Osteocyte (in vitro differentiated cells): ENCODE measurements around the gene PRRG1. TPM values are rescaled to one million over a fixed set of nuclear protein-coding genes. Genes with fewer than 3 reads are reported as not detected.

Experiments used
- DNase-seq: peaks from one replicate; pipeline ENCODE4 v3.0.0; 2021; ENCODE audit warnings: mixed read lengths; ENCODE audit not compliant: unreplicated experiment; ENCODE audit errors: extremely low spot score
- H3K27ac Mint-ChIP-seq: one replicate; pipeline ENCODE4 v1.8.0; 2021; ENCODE audit warnings: mild to moderate bottlenecking, mixed read lengths; ENCODE audit not compliant: unreplicated experiment
- H3K27me3 Mint-ChIP-seq: one replicate; pipeline ENCODE4 v1.8.0; 2021; ENCODE audit warnings: mixed read lengths; ENCODE audit not compliant: unreplicated experiment
- H3K36me3 Mint-ChIP-seq: one replicate; pipeline ENCODE4 v1.8.0; 2021; ENCODE audit warnings: mixed read lengths; ENCODE audit not compliant: unreplicated experiment
- H3K4me1 Mint-ChIP-seq: one replicate; pipeline ENCODE4 v1.8.0; 2021; ENCODE audit warnings: mixed read lengths; ENCODE audit not compliant: unreplicated experiment
- H3K4me3 Mint-ChIP-seq: one replicate; pipeline ENCODE4 v1.8.0; 2021; ENCODE audit warnings: mild to moderate bottlenecking, moderate library complexity, mixed read lengths; ENCODE audit not compliant: unreplicated experiment
- H3K9me3 Mint-ChIP-seq: one replicate; pipeline ENCODE4 v1.8.0; 2021; ENCODE audit warnings: mixed read lengths; ENCODE audit not compliant: unreplicated experiment
- total RNA-seq: library from RNA; stranded (reverse); gene quantifications from 2 replicates; pipeline ENCODE4 v1.2.1, GENCODE V29; 2021
- TF ChIP-seq, protein P1 (sequence below): fragments of 200-600 bp; sonication (generic); IDR thresholded peaks from 2 replicates; pipeline ENCODE4 v1.5.0; 2021; ENCODE audit warnings: antibody characterized with exemption, mild to moderate bottlenecking, moderate library complexity

PRRG1 gene
- total RNA-seq, 1 donor from 2014 or later = 9.8 TPM

DNA sequence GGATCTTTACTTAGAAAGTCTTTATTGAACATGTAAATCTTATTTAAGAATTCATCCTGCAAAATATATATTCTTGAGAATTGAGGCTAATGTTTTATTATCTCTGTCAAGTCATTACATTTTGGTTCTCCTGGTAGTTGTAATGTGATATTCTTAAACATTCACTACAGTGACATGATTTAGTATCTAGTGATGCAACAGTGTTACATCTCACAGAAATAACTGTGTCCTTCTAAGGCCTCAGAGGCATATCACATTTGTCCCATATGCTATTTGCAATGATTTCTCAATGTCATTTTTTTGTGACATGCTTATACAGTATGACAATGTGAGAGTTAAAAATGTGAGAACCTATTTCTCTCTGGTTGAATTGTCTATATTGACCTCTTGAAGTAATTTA lies 34.1 kb downstream of the PRRG1 start:
- Mint-ChIP-seq H3K27me3 (no peaks in the 10 kb centered on the region), H3K27ac (no peak overlapping the region), H3K4me1 (peaks cover 4% of the 10 kb centered on the region), H3K9me3 (peaks cover 19% of the 10 kb centered on the region), H3K36me3 (peaks cover 2% of the 10 kb centered on the region), H3K4me3 (no peak overlapping the region)
- TF ChIP-seq, protein P1, sequence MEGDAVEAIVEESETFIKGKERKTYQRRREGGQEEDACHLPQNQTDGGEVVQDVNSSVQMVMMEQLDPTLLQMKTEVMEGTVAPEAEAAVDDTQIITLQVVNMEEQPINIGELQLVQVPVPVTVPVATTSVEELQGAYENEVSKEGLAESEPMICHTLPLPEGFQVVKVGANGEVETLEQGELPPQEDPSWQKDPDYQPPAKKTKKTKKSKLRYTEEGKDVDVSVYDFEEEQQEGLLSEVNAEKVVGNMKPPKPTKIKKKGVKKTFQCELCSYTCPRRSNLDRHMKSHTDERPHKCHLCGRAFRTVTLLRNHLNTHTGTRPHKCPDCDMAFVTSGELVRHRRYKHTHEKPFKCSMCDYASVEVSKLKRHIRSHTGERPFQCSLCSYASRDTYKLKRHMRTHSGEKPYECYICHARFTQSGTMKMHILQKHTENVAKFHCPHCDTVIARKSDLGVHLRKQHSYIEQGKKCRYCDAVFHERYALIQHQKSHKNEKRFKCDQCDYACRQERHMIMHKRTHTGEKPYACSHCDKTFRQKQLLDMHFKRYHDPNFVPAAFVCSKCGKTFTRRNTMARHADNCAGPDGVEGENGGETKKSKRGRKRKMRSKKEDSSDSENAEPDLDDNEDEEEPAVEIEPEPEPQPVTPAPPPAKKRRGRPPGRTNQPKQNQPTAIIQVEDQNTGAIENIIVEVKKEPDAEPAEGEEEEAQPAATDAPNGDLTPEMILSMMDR = no peak
- DNase-seq = no peak

DNA sequence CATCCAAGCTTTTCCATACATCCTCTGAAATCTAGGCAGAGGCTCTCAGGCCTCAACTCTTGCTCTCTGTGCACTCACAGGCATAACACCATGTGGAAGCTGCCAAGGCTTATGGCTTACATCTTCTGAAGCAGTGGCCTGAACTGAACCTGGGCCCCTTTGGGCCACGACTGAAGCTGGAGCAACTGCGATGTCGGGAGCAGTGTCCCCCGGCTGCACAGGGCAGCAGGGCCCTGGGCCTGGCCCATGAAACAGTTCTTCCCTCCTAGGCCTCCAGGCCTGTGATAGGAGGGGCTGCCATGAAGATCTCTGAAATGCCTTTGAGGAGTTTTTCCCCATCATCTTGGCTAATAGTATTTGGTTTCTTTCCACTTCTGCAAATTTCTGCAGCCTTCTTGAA lies 39.2 kb downstream of the PRRG1 start:
- peaks cover 30% of the 10 kb centered on the region for H3K9me3 Mint-ChIP-seq
- H3K27ac Mint-ChIP-seq = no peak overlapping the region

DNA sequence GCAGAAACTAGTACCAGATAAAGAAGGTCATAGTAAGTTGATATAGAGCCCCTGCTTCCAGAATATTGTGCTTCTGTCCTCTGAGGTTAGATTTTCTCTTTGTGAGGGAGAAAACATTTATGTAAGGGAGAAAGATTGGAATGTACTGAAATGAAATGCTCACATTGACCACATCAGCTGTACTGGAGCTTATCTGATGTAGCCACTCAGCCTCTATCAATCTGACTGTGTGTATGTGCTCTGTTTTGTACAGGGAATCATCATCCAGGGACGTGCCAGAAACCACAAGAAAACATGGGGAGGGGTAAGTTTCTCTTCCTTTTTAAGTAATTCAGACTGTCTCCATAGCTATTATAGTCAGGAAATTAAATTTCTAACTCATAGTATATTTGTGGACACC lies 56.8 kb downstream of the PRRG1 start:
- no peaks in the 10 kb centered on the region for H3K27me3 Mint-ChIP-seq
- H3K36me3 Mint-ChIP-seq = peaks cover 4% of the 10 kb centered on the region
- H3K4me3 Mint-ChIP-seq = no peak overlapping the region
- TF ChIP-seq, protein P1 = no peak
- no peaks in the 10 kb centered on the region for H3K9me3 Mint-ChIP-seq
- peaks cover 7% of the 10 kb centered on the region for H3K4me1 Mint-ChIP-seq
- H3K27ac Mint-ChIP-seq = no peak overlapping the region
- no peak for DNase-seq

More for the DNA sequence above, 39.2 kb downstream of the PRRG1 start:
- DNase-seq = no peak
- no peaks in the 10 kb centered on the region for H3K27me3 Mint-ChIP-seq
- peaks cover 8% of the 10 kb centered on the region for H3K36me3 Mint-ChIP-seq
- H3K4me1 Mint-ChIP-seq = no peaks in the 10 kb centered on the region
- TF ChIP-seq, protein P1 = no peak
- H3K4me3 Mint-ChIP-seq = no peak overlapping the region

DNA sequence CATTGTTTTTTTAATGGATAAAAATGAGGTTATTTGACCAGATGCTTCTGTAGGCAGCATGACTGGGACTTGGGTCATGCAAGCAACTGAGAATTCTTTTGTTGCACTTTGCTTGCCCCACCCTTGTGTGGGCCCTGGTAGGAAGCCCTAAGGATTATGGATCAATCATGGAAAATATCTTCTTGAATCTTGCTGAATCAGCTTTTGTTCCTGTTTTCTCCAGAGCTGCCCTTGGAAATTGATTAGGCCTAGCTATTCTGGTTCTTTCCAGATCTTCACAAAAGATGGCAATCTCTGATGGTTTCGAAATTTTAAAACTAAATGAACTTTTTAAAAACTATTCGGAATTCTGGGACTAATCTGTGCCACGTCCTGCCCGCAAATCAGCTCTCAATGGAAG lies 58.6 kb downstream of the PRRG1 start:
- Mint-ChIP-seq H3K4me3 (no peak overlapping the region), H3K4me1 (peaks cover 7% of the 10 kb centered on the region), H3K27ac (no peak overlapping the region), H3K36me3 (peaks cover 4% of the 10 kb centered on the region), H3K9me3 (no peaks in the 10 kb centered on the region), H3K27me3 (no peaks in the 10 kb centered on the region)
- no peak for DNase-seq
- TF ChIP-seq, protein P1 = no peak

DNA sequence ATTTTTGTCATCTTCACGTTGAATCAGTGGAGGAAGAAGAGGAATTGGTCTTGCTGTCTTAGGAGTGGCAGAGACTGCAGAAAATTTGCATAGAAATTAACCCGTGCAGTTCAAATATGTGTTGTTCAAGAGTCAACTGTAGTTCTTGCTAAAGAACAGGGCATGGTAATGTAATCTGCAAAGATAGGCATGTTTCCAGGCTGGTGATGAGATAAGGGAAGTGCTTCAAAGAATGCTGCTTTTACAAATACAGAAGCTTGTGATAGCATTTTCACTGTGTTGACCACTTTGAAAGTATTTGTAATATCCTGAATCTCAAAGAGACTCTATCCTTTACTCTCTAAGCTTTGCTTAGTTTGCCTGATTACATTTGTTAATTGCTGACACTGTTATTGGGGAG lies 60.1 kb downstream of the PRRG1 start:
- H3K27me3 Mint-ChIP-seq = no peaks in the 10 kb centered on the region
- TF ChIP-seq, protein P1 = no peak
- H3K9me3 Mint-ChIP-seq = peaks cover 4% of the 10 kb centered on the region
- H3K4me3 Mint-ChIP-seq = no peak overlapping the region
- DNase-seq = no peak
- H3K27ac Mint-ChIP-seq = no peak overlapping the region
- H3K36me3 Mint-ChIP-seq = peaks cover 4% of the 10 kb centered on the region
- peaks cover 7% of the 10 kb centered on the region for H3K4me1 Mint-ChIP-seq
